ENCODE results near the gene OR10G4. TPM values are rescaled to one million over a fixed set of nuclear protein-coding genes. Genes with fewer than 3 reads are reported as not detected.

OR10G4 gene
- total RNA-seq, 1 experiment from 2014 or later: not detected

DNA sequence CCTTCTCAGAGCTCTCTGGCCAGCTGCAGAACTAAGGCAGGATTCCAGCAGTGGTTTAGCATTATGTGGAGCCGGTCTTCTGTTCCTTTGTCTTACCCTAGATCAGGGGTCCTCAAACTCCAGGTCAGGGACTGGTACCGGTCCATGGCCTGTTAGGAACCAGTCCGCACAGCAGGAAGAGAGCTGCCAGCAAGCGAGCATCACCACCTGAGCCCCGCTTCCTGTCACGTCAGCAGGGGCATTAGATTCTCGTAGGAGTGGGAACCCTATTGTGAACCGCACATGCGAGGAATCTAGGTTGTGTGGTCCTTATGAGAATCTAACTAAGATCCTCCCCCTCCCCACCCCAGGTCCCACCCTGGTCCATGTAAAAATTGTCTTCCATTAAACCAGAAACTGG is 26.8 kb downstream of the OR10G4 start:
- Histone ChIP-seq H3K27me3 (ENCODE audit: insufficient read depth, low read length) (no peaks in the 10 kb centered on the region; the same call in 1 of the 2 replicates), H2AFZ (ENCODE audit: low read depth, low read length, poor library complexity, severe bottlenecking) (no peak overlapping the region), H4K20me1 (ENCODE audit: insufficient read depth) (no peaks in the 10 kb centered on the region), H3K9me3 (ENCODE audit: control insufficient read depth in 1 of 2, insufficient read depth in 1 of 2, low read depth in 1 of 2, low read length in 2 of 2) (no peaks in the 10 kb centered on the region), H3K27ac (ENCODE audit: low read depth, low read length) (no peak overlapping the region), H3K36me3 (ENCODE audit: control insufficient read depth in 1 of 2, insufficient read depth in 2 of 2, low read length in 2 of 2) (no peaks in the 10 kb centered on the region), H3K4me2 (ENCODE audit: low read length) (no peak overlapping the region), H3K9me2 (ENCODE audit: insufficient read depth) (no peaks in the 10 kb centered on the region), H3K4me1 (ENCODE audit: control insufficient read depth in 1 of 2, insufficient read depth in 2 of 2, low read length in 2 of 2) (no peaks in the 10 kb centered on the region), H3K4me3 (replicated peaks in 1 of 2; ENCODE audit: low read depth in 1 of 2, low read length in 2 of 2) (no peak overlapping the region), H3K79me2 (ENCODE audit: insufficient read depth, low read length) (no peaks in the 10 kb centered on the region), H3K9ac (ENCODE audit: low read length) (no peak overlapping the region)
- intact Hi-C loops (cut with micrococcal nuclease): no loop called here
- POLR2A ChIA-PET: no interaction called here
- no peak for DNase-seq (ENCODE audit: low read depth, low spot score)
- no TSS peak for BruUV-seq (replicated peaks)
- no peak for TF ChIP-seq TCF7L2 (IDR thresholded peaks at IDR 0.05; ENCODE audit: borderline replicate concordance, extremely low read depth, insufficient read depth, insufficient read length)
- no peak for TF ChIP-seq EZH2phosphoT487 (IDR thresholded peaks at IDR 0.05; ENCODE audit: borderline replicate concordance)
- TF ChIP-seq POLR2AphosphoS5 (IDR thresholded peaks at IDR 0.05; ENCODE audit: low read depth, low read length): no peak
- ATAC-seq: no peak
- RAD21 ChIA-PET (ENCODE audit: low non-redundant PET in 1 of 2, low total read pairs in 2 of 2, uncharacterized antibody in 2 of 2, unreplicated experiment in 2 of 2): no interaction called here
- CTCF ChIA-PET: no interaction called here

GRCh38 chr11:124041254-124041653 is 28.5 kb downstream of the OR10G4 start, which contains the start of gene OR10G7:
OR10G7 (minus strand) TSS chr11:124041325; CDS start chr11:124039001, 2,324 bp downstream.
- H3K9me2 ChIP-seq (ENCODE audit: insufficient read depth): no peaks in the 10 kb centered on the region
- no peak within 1 kb of the TSS for H2AFZ ChIP-seq (ENCODE audit: low read depth, low read length, poor library complexity, severe bottlenecking)
- no peaks in the 10 kb centered on the region for H3K9me3 ChIP-seq (ENCODE audit: control insufficient read depth in 1 of 2, insufficient read depth in 1 of 2, low read depth in 1 of 2, low read length in 2 of 2)
- no peaks in the 10 kb centered on the region for H3K36me3 ChIP-seq (ENCODE audit: control insufficient read depth in 1 of 2, insufficient read depth in 2 of 2, low read length in 2 of 2)
- ChIA-PET POLR2A (no interaction called here), CTCF (no interaction called here), RAD21 (ENCODE audit: low non-redundant PET in 1 of 2, low total read pairs in 2 of 2, uncharacterized antibody in 2 of 2, unreplicated experiment in 2 of 2) (no interaction called here)
- no peak within 1 kb of the TSS for H3K4me3 ChIP-seq (replicated peaks in 1 of 2; ENCODE audit: low read depth in 1 of 2, low read length in 2 of 2)
- no peaks in the 10 kb centered on the region; the same call in 1 of the 2 replicates for H3K27me3 ChIP-seq (ENCODE audit: insufficient read depth, low read length)
- intact Hi-C loops (cut with micrococcal nuclease): no loop called here
- no peaks in the 10 kb centered on the region for H3K4me1 ChIP-seq (ENCODE audit: control insufficient read depth in 1 of 2, insufficient read depth in 2 of 2, low read length in 2 of 2)
- no peak within 1 kb of the TSS for H3K4me2 ChIP-seq (ENCODE audit: low read length)
- H4K20me1 ChIP-seq (ENCODE audit: insufficient read depth): no peaks in the 10 kb centered on the region
- BruUV-seq (replicated peaks): no TSS peak
- no peak for DNase-seq (ENCODE audit: low read depth, low spot score)
- H3K79me2 ChIP-seq (ENCODE audit: insufficient read depth, low read length): no peaks in the 10 kb centered on the region
- ATAC-seq: no peak
- no peak within 1 kb of the TSS for H3K9ac ChIP-seq (ENCODE audit: low read length)
- no peak within 1 kb of the TSS for H3K27ac ChIP-seq (ENCODE audit: low read depth, low read length)
- TF ChIP-seq REST (IDR thresholded peaks at IDR 0.05; ENCODE audit: low read depth) (no peak), ELF1 (IDR thresholded peaks at IDR 0.05; ENCODE audit: borderline replicate concordance, low read depth) (no peak), RAD21 (IDR thresholded peaks at IDR 0.05; ENCODE audit: low read depth) (no peak), CBX3 (IDR thresholded peaks at IDR 0.05; ENCODE audit: low read depth) (no peak), SP1 (IDR thresholded peaks at IDR 0.05; ENCODE audit: low read depth) (no peak), ZNF274 (IDR thresholded peaks at IDR 0.05; ENCODE audit: low read depth, low read length) (no peak), JUND (IDR thresholded peaks at IDR 0.05) (no peak), EZH2phosphoT487 (IDR thresholded peaks at IDR 0.05; ENCODE audit: borderline replicate concordance) (no peak), POLR2A (IDR thresholded peaks at IDR 0.05; ENCODE audit: borderline replicate concordance, extremely low read depth, insufficient read depth, insufficient read length) (no peak), TCF7L2 (IDR thresholded peaks at IDR 0.05; ENCODE audit: borderline replicate concordance, extremely low read depth, insufficient read depth, insufficient read length) (no peak), EGR1 (IDR thresholded peaks at IDR 0.05; ENCODE audit: low read depth) (no peak), CEBPB (IDR thresholded peaks at IDR 0.05; ENCODE audit: low read depth) (no peak), POLR2AphosphoS5 (IDR thresholded peaks at IDR 0.05; ENCODE audit: low read depth, low read length) (no peak)
- TF ChIP-seq, protein P1, sequence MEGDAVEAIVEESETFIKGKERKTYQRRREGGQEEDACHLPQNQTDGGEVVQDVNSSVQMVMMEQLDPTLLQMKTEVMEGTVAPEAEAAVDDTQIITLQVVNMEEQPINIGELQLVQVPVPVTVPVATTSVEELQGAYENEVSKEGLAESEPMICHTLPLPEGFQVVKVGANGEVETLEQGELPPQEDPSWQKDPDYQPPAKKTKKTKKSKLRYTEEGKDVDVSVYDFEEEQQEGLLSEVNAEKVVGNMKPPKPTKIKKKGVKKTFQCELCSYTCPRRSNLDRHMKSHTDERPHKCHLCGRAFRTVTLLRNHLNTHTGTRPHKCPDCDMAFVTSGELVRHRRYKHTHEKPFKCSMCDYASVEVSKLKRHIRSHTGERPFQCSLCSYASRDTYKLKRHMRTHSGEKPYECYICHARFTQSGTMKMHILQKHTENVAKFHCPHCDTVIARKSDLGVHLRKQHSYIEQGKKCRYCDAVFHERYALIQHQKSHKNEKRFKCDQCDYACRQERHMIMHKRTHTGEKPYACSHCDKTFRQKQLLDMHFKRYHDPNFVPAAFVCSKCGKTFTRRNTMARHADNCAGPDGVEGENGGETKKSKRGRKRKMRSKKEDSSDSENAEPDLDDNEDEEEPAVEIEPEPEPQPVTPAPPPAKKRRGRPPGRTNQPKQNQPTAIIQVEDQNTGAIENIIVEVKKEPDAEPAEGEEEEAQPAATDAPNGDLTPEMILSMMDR (IDR thresholded peaks at IDR 0.05 in 2 of 3, conservative IDR thresholded peaks at IDR 0.05 in 1 of 3; ENCODE audit: borderline replicate concordance in 1 of 3, insufficient read depth in 1 of 3, low read depth in 2 of 3, low read length in 2 of 3): no peak
- TF ChIP-seq, protein P2, sequence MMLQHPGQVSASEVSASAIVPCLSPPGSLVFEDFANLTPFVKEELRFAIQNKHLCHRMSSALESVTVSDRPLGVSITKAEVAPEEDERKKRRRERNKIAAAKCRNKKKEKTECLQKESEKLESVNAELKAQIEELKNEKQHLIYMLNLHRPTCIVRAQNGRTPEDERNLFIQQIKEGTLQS (IDR thresholded peaks at IDR 0.05): no peak
- TF ChIP-seq, protein P3, sequence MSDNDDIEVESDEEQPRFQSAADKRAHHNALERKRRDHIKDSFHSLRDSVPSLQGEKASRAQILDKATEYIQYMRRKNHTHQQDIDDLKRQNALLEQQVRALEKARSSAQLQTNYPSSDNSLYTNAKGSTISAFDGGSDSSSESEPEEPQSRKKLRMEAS (IDR thresholded peaks at IDR 0.05): no peak

All from HCT116 (cell line).